GM06990 (cell line): ENCODE data around the gene TMEM8B.
A peak's percentile ranks its signal among the peaks of the same experiment; 100 is the strongest.

Experiments
- DNase-seq: peaks from one replicate; pipeline ENCODE4 v3.0.0-alpha.2; 2011; ENCODE audit not compliant: insufficient read length; ENCODE audit errors: extremely low read depth
- H3K27me3 ChIP-seq: replicated peaks from 2 replicates; pipeline ENCODE4 v1.6.0; 2011; ENCODE audit warnings: low read length; ENCODE audit not compliant: control insufficient read depth, insufficient read depth
- H3K36me3 ChIP-seq: 2 replicates; pipeline ENCODE4 v1.5.1; 2011; ENCODE audit warnings: low read length; ENCODE audit not compliant: control insufficient read depth, insufficient read depth
- H3K4me3 ChIP-seq: replicated peaks from 2 replicates; pipeline ENCODE4 v1.5.1; 2011; ENCODE audit warnings: low read depth, mild to moderate bottlenecking, control low read depth, low read length
- TF ChIP-seq, protein P1 (sequence below): IDR thresholded peaks from 2 replicates; pipeline ENCODE4 v1.5.1; 2011; ENCODE audit warnings: low read length, control low read depth, mild to moderate bottlenecking, inconsistent platforms; ENCODE audit not compliant: insufficient read depth, poor library complexity, severe bottlenecking

The TMEM8B gene

DNA sequence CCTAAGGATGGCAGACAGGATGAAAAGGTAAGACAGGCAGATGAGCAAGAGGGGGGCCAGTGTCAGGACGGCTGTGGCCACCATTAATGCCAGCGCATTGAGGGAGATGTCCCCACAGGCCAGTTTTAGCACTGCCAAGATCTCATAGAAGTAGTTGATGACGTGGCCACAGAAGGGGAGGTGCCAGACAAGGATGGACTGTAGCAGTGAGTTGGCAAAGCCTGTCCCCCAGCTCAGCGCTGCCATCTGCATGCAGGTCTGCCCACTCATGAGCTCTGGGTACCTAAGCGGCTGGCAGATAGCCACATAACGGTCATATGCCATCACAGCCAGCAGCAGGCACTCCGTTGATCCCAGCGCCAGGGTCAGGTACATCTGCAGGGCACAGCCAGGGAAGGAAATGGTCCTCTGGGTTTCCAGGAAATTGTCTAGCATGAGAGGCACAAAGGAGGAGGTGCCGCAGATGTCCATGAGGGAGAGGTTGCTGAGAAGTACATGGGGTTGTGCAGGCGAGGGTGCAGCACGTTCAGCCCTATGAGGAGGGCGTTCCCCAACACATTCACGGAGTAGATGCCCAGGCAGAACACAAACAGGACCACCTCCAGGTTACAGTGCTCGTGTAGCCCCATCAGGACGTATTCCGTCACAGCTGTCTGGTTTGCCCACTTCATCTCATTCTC lies 30.4 kb downstream of the TMEM8B start:
- no peaks in the 10 kb centered on the region for H3K27me3 ChIP-seq
- no peaks in the 10 kb centered on the region for H3K36me3 ChIP-seq
- DNase-seq, result no peak
- no peak overlapping the region for H3K4me3 ChIP-seq
- TF ChIP-seq, protein P1, sequence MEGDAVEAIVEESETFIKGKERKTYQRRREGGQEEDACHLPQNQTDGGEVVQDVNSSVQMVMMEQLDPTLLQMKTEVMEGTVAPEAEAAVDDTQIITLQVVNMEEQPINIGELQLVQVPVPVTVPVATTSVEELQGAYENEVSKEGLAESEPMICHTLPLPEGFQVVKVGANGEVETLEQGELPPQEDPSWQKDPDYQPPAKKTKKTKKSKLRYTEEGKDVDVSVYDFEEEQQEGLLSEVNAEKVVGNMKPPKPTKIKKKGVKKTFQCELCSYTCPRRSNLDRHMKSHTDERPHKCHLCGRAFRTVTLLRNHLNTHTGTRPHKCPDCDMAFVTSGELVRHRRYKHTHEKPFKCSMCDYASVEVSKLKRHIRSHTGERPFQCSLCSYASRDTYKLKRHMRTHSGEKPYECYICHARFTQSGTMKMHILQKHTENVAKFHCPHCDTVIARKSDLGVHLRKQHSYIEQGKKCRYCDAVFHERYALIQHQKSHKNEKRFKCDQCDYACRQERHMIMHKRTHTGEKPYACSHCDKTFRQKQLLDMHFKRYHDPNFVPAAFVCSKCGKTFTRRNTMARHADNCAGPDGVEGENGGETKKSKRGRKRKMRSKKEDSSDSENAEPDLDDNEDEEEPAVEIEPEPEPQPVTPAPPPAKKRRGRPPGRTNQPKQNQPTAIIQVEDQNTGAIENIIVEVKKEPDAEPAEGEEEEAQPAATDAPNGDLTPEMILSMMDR, result peak; percentile 18

DNA sequence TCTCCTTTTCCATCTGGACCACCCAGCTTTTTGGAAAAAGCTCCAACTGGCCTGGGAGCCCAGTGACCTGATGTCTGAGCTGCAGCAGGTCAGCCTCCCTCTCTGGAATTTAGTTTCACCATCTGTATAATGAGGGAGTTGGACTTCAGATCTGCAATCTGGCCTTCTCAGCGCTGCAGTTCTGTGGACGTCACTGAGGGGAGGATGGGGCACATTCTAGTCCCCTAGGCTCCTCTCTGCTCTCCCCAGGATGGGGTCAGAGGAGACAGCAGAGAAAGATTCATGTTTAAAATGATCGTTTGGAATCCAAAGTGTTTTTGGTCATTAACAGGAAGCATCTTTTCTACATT lies 30.9 kb downstream of the TMEM8B start:
- TF ChIP-seq, protein P1, result no peak
- Histone ChIP-seq H3K4me3 (no peak overlapping the region), H3K27me3 (no peaks in the 10 kb centered on the region), H3K36me3 (no peaks in the 10 kb centered on the region)
- no peak for DNase-seq

DNA sequence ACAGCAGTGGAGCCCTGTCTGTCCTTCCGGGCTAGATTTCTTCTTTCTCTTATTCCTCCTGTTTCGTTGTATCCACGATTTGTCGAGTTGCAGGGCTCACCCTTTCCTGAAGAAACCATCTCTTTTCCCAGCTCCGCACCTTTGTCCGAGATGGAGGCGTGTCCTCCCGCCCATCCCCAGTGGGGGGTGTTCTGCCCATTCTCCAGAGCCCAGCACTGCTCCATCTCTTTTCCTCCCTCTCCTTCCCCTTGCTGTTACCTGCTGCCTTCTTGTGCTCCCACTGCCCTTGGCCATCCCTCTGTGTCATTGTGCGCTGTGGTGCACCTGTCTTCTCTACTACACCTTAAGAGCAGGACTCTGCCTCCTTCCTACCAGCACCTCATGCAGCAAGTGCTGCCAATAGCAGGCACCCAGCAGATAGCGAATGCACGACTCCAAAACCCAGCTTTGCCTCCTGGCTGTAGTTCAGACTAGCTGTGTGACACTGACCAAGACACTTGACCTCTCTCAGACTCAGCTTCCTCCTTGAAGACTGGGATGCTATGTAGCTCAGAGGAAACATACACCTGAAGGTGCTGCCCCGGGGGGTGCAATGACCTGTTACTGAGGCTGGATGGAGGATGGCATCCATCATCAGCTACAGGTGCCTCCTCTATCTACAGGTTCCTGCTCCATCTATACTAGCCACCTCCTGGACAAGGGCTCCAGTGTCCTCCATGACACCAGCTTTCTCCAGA lies 32.3 kb downstream of the TMEM8B start:
- DNase-seq, result no peak
- no peak overlapping the region for H3K4me3 ChIP-seq
- H3K36me3 ChIP-seq, result no peaks in the 10 kb centered on the region
- TF ChIP-seq, protein P1, result no peak
- no peaks in the 10 kb centered on the region for H3K27me3 ChIP-seq

- Histone ChIP-seq H3K27me3 (no peaks in the 10 kb centered on the region), H3K36me3 (no peaks in the 10 kb centered on the region), H3K4me3 (no peak overlapping the region)
- DNase-seq, result no peak
- TF ChIP-seq, protein P1, result no peak
These were observed 33.3 kb downstream of the TMEM8B start for GRCh38 chr9:35862328-35862727.

- no peak for DNase-seq
- no peak overlapping the region for H3K4me3 ChIP-seq
- H3K36me3 ChIP-seq, result no peaks in the 10 kb centered on the region
- no peaks in the 10 kb centered on the region for H3K27me3 ChIP-seq
- TF ChIP-seq, protein P1, result no peak
These were observed 34.6 kb downstream of the TMEM8B start for GRCh38 chr9:35863583-35863982.
